ENCODE data around the gene EIF3J.

The EIF3J gene

GRCh38 chr15:44573386-44573785 is 36.4 kb downstream of the EIF3J start:
- Histone ChIP-seq H3K4me3 (ENCODE audit: low read depth in 1 of 2, low read length in 1 of 2) (no peak overlapping the region), H3K27me3 (no peaks in the 10 kb centered on the region), H3K9me3 (no peaks in the 10 kb centered on the region), H3K27ac (no peak overlapping the region), H3K4me1 (ENCODE audit: control insufficient read depth in 1 of 2, insufficient read depth in 1 of 2, low read depth in 1 of 2, low read length in 1 of 2) (peaks cover 0 to 1% of the 10 kb centered on the region in 2 experiments), H3K36me3 (peaks cover 83% of the 10 kb centered on the region)
- no peak for TF ChIP-seq CTCF (IDR thresholded peaks at IDR 0.05)

- H3K4me3 ChIP-seq (ENCODE audit: low read depth in 1 of 2, low read length in 1 of 2), result no peak overlapping the region
- no peaks in the 10 kb centered on the region for H3K27me3 ChIP-seq
- H3K36me3 ChIP-seq, result peaks cover 72% of the 10 kb centered on the region
- no peak overlapping the region for H3K27ac ChIP-seq
- no peak for TF ChIP-seq CTCF (IDR thresholded peaks at IDR 0.05)
- no peaks in the 10 kb centered on the region for H3K9me3 ChIP-seq
- peaks cover 0 to 6% of the 10 kb centered on the region in 2 experiments for H3K4me1 ChIP-seq (ENCODE audit: control insufficient read depth in 1 of 2, insufficient read depth in 1 of 2, low read depth in 1 of 2, low read length in 1 of 2)
These were observed 37.8 kb downstream of the EIF3J start for GRCh38 chr15:44574734-44575133.

- Histone ChIP-seq H3K27me3 (no peaks in the 10 kb centered on the region), H3K36me3 (peaks cover 67% of the 10 kb centered on the region), H3K9me3 (no peaks in the 10 kb centered on the region), H3K4me1 (ENCODE audit: control insufficient read depth in 1 of 2, insufficient read depth in 1 of 2, low read depth in 1 of 2, low read length in 1 of 2) (peaks cover 0 to 6% of the 10 kb centered on the region in 2 experiments), H3K27ac (no peak overlapping the region), H3K4me3 (ENCODE audit: low read depth in 1 of 2, low read length in 1 of 2) (no peak overlapping the region)
- TF ChIP-seq CTCF (IDR thresholded peaks at IDR 0.05), result no peak
These were observed 43.2 kb downstream of the EIF3J start for GRCh38 chr15:44580105-44580504.

GRCh38 chr15:44584162-44584749 is 47.3 kb downstream of the EIF3J start:
- Histone ChIP-seq H3K9me3 (no peaks in the 10 kb centered on the region), H3K36me3 (peaks cover 90% of the 10 kb centered on the region)
- TF ChIP-seq CTCF (IDR thresholded peaks at IDR 0.05), result peak; percentile 18

GRCh38 chr15:44585633-44586032 is 48.7 kb downstream of the EIF3J start:
- no peak for TF ChIP-seq CTCF (IDR thresholded peaks at IDR 0.05)

More at GRCh38 chr15:44584162-44584749, 47.3 kb downstream of the EIF3J start:
- H3K27me3 ChIP-seq, result no peaks in the 10 kb centered on the region
- no peak overlapping the region for H3K4me3 ChIP-seq (ENCODE audit: low read depth in 1 of 2, low read length in 1 of 2)
- H3K4me1 ChIP-seq (ENCODE audit: control insufficient read depth in 1 of 2, insufficient read depth in 1 of 2, low read depth in 1 of 2, low read length in 1 of 2), result no peaks in the 10 kb centered on the region
- no peak overlapping the region for H3K27ac ChIP-seq

More at GRCh38 chr15:44585633-44586032, 48.7 kb downstream of the EIF3J start:
- Histone ChIP-seq H3K4me1 (ENCODE audit: control insufficient read depth in 1 of 2, insufficient read depth in 1 of 2, low read depth in 1 of 2, low read length in 1 of 2) (no peaks in the 10 kb centered on the region), H3K36me3 (peaks cover 92% of the 10 kb centered on the region), H3K9me3 (no peaks in the 10 kb centered on the region), H3K27me3 (no peaks in the 10 kb centered on the region), H3K27ac (no peak overlapping the region), H3K4me3 (ENCODE audit: low read depth in 1 of 2, low read length in 1 of 2) (no peak overlapping the region)
